BLaER1 treated with 17β-estradiol and CSF1 and Interleukin-3, amounts not matched to agents 10 nM and 100 nM (cell line): ENCODE data around the gene VPREB3.

Source experiments
- H3K27ac ChIP-seq, 11 experiments: shearing (Covaris generic); formaldehyde crosslinking; 2 replicates each; pipeline ENCODE4 v1.8.1; 2022
- H3K27me3 ChIP-seq, 11 experiments: shearing (Covaris generic); formaldehyde crosslinking; 2 replicates each; pipeline ENCODE4 v1.8.1; 2022
- H3K36me3 ChIP-seq, 11 experiments: shearing (Covaris generic); formaldehyde crosslinking; 2 replicates each; pipeline ENCODE4 v1.8.1; 2022
- H3K4me1 ChIP-seq, 10 experiments: shearing (Covaris generic); formaldehyde crosslinking; 2 replicates each; pipeline ENCODE4 v1.8.1; 2022
- H3K4me2 ChIP-seq, 11 experiments: shearing (Covaris generic); formaldehyde crosslinking; 2 replicates each; pipeline ENCODE4 v1.8.1; 2022
- H3K4me3 ChIP-seq, 10 experiments: shearing (Covaris generic); formaldehyde crosslinking; 2 replicates each; pipeline ENCODE4 v1.8.1; 2022
- H3K9ac ChIP-seq, 11 experiments: shearing (Covaris generic); formaldehyde crosslinking; 2 replicates each; pipeline ENCODE4 v1.8.1; 2022
- H3K9me3 ChIP-seq, 11 experiments: shearing (Covaris generic); formaldehyde crosslinking; replicated peaks in 1 of 11; 2 replicates each; pipeline ENCODE4 v1.8.1; 2022
- H4K20me1 ChIP-seq, 11 experiments: shearing (Covaris generic); formaldehyde crosslinking; 2 replicates each; pipeline ENCODE4 v1.8.1; 2022
- Cebpa-rat ChIP-seq, 11 experiments: shearing (Covaris generic); IDR thresholded peaks; 2 replicates each; pipeline ENCODE4 v1.8.1; 2022

The VPREB3 gene

GRCh38 chr22:23754980-23755636 lies 883 bp upstream of the VPREB3 start:
- H3K9ac ChIP-seq, result peak overlapping the region in 5 of 11 experiments; percentile 3 to 98 (median 59); a peak in 8 of 22 replicates

GRCh38 chr22:23753385-23753784 lies 840 bp downstream of the VPREB3 start:
- H3K4me1 ChIP-seq, result peaks cover 34 to 93% (median 86%) of the 10 kb centered on the region in 10 experiments
- peak overlapping the region; percentile 42 to 99 (median 94); a peak in 20 of 22 replicates for H3K4me2 ChIP-seq
- H3K27ac ChIP-seq, result peak overlapping the region in 8 of 11 experiments; percentile 93 to 100 (median 98); a peak in 16 of 22 replicates
- H4K20me1 ChIP-seq, result peaks cover 0 to 7% (median 0%) of the 10 kb centered on the region in 11 experiments; a peak in 1 of 22 replicates
- H3K27me3 ChIP-seq, result no peaks in the 10 kb centered on the region
- no peaks in the 10 kb centered on the region for H3K9me3 ChIP-seq
- TF ChIP-seq Cebpa-rat (IDR thresholded peaks at IDR 0.05), result no peak
- peak overlapping the region in 8 of 11 experiments; percentile 25 to 99 (median 96); a peak in 16 of 22 replicates for H3K9ac ChIP-seq
- no peaks in the 10 kb centered on the region for H3K36me3 ChIP-seq
- peak overlapping the region in 7 of 10 experiments; percentile 3 to 80 (median 73); a peak in 12 of 20 replicates for H3K4me3 ChIP-seq

More at GRCh38 chr22:23754980-23755636, 883 bp upstream of the VPREB3 start:
- H3K27me3 ChIP-seq, result no peaks in the 10 kb centered on the region
- no peak for TF ChIP-seq Cebpa-rat (IDR thresholded peaks at IDR 0.05)
- H4K20me1 ChIP-seq, result 0 out of 22 replicates have a peak, but pooled peaks cover 0 to under 1% (median 0%) of the 10 kb centered on the region in 11 experiments
- H3K36me3 ChIP-seq, result no peaks in the 10 kb centered on the region
- H3K27ac ChIP-seq, result peak overlapping the region in 7 of 11 experiments; percentile 7 to 100 (median 98); a peak in 13 of 22 replicates
- H3K9me3 ChIP-seq, result no peaks in the 10 kb centered on the region
- peak overlapping the region in 3 of 10 experiments; percentile 72 to 75 (median 73); a peak in 4 of 20 replicates for H3K4me3 ChIP-seq
- peaks cover 25 to 90% (median 72%) of the 10 kb centered on the region in 10 experiments for H3K4me1 ChIP-seq
- H3K4me2 ChIP-seq, result peak overlapping the region in 9 of 11 experiments; percentile 92 to 99 (median 96); a peak in 18 of 22 replicates

GRCh38 chr22:23752750-23753149 lies 1.5 kb downstream of the VPREB3 start:
- TF ChIP-seq Cebpa-rat (IDR thresholded peaks at IDR 0.05), result 0 out of 22 replicates have a peak, but pooled peaks of 1 of the 11 experiments have one; percentile 5
- H3K4me1 ChIP-seq, result peaks cover 39 to 93% (median 89%) of the 10 kb centered on the region in 10 experiments
- no peaks in the 10 kb centered on the region for H3K36me3 ChIP-seq
- H3K9ac ChIP-seq, result peak overlapping the region in 9 of 11 experiments; percentile 28 to 99 (median 96); a peak in 17 of 22 replicates
- peak overlapping the region; percentile 74 to 99 (median 94) for H3K4me2 ChIP-seq
- H3K4me3 ChIP-seq, result peak overlapping the region in 7 of 10 experiments; percentile 72 to 88 (median 79); a peak in 14 of 20 replicates
- H3K9me3 ChIP-seq, result no peaks in the 10 kb centered on the region
- H3K27ac ChIP-seq, result peak overlapping the region in 10 of 11 experiments; percentile 30 to 100 (median 97); a peak in 18 of 22 replicates
- peaks cover 0 to 11% (median 0%) of the 10 kb centered on the region in 11 experiments; a peak in 2 of 22 replicates for H4K20me1 ChIP-seq
- H3K27me3 ChIP-seq, result no peaks in the 10 kb centered on the region

GRCh38 chr22:23752090-23752691 lies 2.0 kb downstream of the VPREB3 start:
- Histone ChIP-seq H3K27ac (peak overlapping the region; percentile 86 to 100 (median 96); a peak in 21 of 22 replicates), H3K9ac (peak overlapping the region; percentile 86 to 99 (median 92); a peak in 21 of 22 replicates), H3K4me2 (peak overlapping the region; percentile 74 to 99 (median 94)), H3K4me3 (peak overlapping the region; percentile 72 to 88 (median 79)), H4K20me1 (peaks cover 0 to 16% (median 0%) of the 10 kb centered on the region in 11 experiments; a peak in 2 of 22 replicates), H3K27me3 (no peaks in the 10 kb centered on the region), H3K4me1 (peaks cover 42 to 93% (median 88%) of the 10 kb centered on the region in 10 experiments), H3K9me3 (no peaks in the 10 kb centered on the region), H3K36me3 (peaks cover 0 to 3% (median 0%) of the 10 kb centered on the region in 11 experiments; a peak in 2 of 22 replicates)
- no peak for TF ChIP-seq Cebpa-rat (IDR thresholded peaks at IDR 0.05)

- TF ChIP-seq Cebpa-rat (IDR thresholded peaks at IDR 0.05), result no peak
- Histone ChIP-seq H3K4me3 (peak overlapping the region; percentile 72 to 88 (median 79)), H3K4me2 (peak overlapping the region; percentile 74 to 99 (median 94)), H3K4me1 (peaks cover 42 to 93% (median 88%) of the 10 kb centered on the region in 10 experiments), H3K36me3 (peaks cover 0 to 8% (median 0%) of the 10 kb centered on the region in 11 experiments; a peak in 4 of 22 replicates), H3K27me3 (no peaks in the 10 kb centered on the region), H3K9me3 (no peaks in the 10 kb centered on the region), H4K20me1 (peaks cover 0 to 18% (median 0%) of the 10 kb centered on the region in 11 experiments; a peak in 3 of 22 replicates), H3K27ac (peak overlapping the region; percentile 86 to 100 (median 96)), H3K9ac (peak overlapping the region; percentile 86 to 99 (median 92))
Observed at GRCh38 chr22:23751441-23751996, 2.7 kb downstream of the VPREB3 start.

- H3K4me3 ChIP-seq, result peak within 1 kb of the TSS; percentile 72 to 88 (median 79)
- peaks cover 49 to 92% (median 88%) of the 10 kb centered on the region in 10 experiments for H3K4me1 ChIP-seq
- peak within 1 kb of the TSS; percentile 75 to 99 (median 94) for H3K4me2 ChIP-seq
- H3K36me3 ChIP-seq, result peaks cover 0 to 15% (median 3%) of the 10 kb centered on the region in 11 experiments; a peak in 12 of 22 replicates
- peak within 1 kb of the TSS; percentile 86 to 99 (median 92) for H3K9ac ChIP-seq
- no peaks in the 10 kb centered on the region for H3K9me3 ChIP-seq
- peak within 1 kb of the TSS; percentile 86 to 100 (median 96) for H3K27ac ChIP-seq
- H4K20me1 ChIP-seq, result peaks cover 0 to 22% (median 0%) of the 10 kb centered on the region in 11 experiments; a peak in 5 of 22 replicates
- no peaks in the 10 kb centered on the region for H3K27me3 ChIP-seq
- TF ChIP-seq Cebpa-rat (IDR thresholded peaks at IDR 0.05), result no peak
Observed at GRCh38 chr22:23750714-23751440, 3.3 kb downstream of the VPREB3 start, which contains the start of gene ZNF70. TSS of gene ZNF70 (minus strand) at chr22:23751112. CDS start at chr22:23745140, 5,972 bp downstream.

GRCh38 chr22:23750367-23750713 lies 3.9 kb downstream of the VPREB3 start:
- peaks cover 0 to 27% (median 2%) of the 10 kb centered on the region in 11 experiments; a peak in 6 of 22 replicates for H4K20me1 ChIP-seq
- peak overlapping the region; percentile 86 to 99 (median 92) for H3K9ac ChIP-seq
- H3K27ac ChIP-seq, result peak overlapping the region in 10 of 11 experiments; percentile 86 to 100 (median 97); a peak in 21 of 22 replicates
- no peaks in the 10 kb centered on the region for H3K27me3 ChIP-seq
- peak overlapping the region; percentile 75 to 99 (median 92) for H3K4me2 ChIP-seq
- peak overlapping the region; percentile 72 to 88 (median 79) for H3K4me3 ChIP-seq
- H3K36me3 ChIP-seq, result peaks cover 0 to 20% (median 8%) of the 10 kb centered on the region in 11 experiments; a peak in 18 of 22 replicates
- TF ChIP-seq Cebpa-rat (IDR thresholded peaks at IDR 0.05), result no peak
- H3K9me3 ChIP-seq, result no peaks in the 10 kb centered on the region
- peaks cover 54 to 89% (median 84%) of the 10 kb centered on the region in 10 experiments for H3K4me1 ChIP-seq
